ENCODE data around the gene TTC9B.
"Not testable (repeated sequence)": the region's sequence is repeated elsewhere in the genome, so short reads cannot be mapped to it uniquely, and the experiment has no call there.

Gene TTC9B

DNA sequence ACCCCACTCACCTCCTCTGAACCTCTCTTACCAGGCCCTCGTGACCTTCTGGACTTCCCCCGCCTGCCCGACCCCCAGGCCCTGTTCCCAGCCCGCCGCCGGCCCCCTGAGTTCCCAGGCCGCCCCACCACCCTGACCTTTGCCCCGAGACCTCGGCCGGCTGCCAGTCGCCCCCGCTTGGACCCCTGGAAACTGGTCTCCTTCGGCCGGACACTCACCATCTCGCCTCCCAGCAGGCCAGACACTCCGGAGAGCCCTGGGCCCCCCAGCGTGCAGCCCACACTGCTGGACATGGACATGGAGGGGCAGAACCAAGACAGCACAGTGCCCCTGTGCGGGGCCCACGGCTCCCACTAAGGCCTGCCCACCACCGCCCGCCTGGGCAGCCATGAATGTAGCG, 3.2 kb downstream of the TTC9B start:
- no peak for DNase-seq (ENCODE audit: low spot score)

DNA sequence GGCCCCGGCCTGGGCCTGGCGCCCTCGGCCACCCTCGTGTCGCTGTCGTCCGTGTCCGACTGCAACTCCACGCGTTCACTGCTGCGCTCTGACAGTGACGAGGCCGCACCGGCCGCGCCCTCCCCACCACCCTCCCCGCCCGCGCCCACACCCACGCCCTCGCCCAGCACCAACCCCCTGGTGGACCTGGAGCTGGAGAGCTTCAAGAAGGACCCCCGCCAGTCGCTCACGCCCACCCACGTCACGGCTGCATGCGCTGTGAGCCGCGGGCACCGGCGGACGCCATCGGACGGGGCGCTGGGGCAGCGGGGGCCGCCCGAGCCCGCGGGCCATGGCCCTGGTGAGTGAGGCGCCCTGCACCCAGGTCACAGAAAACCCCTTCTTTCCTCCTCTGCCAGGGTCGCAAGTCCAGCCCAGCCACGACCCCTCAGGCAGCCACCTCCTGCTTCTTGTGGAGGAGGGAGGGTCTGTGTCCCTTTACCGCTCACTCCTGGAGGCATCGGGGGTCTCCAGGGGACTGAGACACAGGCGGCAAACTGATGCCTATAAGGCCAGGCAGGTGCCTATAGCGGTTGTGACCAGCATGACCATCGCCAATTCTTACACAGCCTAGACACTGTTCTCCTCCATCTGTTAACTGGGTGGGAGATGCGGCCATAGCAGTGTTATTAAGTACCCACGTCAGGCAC, 4.2 kb downstream of the TTC9B start:
- DNase-seq (ENCODE audit: low spot score): no peak

DNA sequence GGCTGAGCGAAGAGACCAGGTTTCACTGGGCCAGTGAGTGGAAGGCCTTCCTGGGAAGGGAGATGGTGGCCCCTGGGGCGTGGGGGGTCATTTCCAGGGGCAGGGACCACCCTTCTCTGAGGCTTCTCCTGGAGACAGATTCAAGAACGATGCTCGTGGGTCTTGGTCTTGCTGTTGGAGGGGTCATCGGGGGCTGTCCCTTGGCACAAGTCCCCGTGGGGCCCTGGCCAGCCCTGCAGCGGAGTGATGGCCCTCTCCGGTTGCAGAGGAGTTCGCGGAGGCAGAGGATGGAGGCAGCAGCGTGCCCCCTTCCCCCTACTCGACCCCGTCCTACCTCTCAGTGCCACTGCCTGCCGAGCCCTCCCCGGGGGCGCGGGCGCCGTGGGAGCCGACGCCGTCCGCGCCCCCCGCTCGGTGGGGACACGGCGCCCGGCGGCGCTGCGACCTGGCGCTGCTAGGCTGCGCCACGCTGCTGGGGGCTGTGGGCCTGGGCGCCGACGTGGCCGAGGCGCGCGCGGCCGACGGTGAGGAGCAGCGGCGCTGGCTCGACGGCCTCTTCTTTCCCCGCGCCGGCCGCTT, 4.8 kb downstream of the TTC9B start:
- no peak for DNase-seq (ENCODE audit: low spot score)

DNA sequence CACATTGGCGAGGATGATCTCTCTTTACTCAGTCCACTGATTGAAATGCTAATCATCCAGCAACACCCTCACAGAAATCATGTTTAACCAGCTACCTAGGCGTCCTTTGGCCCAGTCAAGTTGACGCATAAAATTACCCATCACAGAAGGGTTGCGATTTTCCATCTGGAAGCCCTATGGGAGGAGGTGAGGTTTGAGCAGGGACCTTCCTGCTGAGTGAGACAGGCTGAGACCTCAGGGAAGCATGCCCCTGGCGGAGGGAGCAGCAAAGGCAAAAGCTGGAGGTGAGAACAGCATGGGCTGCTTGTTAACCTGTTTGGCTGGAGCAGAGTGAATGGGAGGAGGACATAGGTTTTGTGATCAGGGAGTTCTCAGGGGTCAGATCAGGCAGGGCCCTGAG, 7.3 kb downstream of the TTC9B start:
- no peak for DNase-seq (ENCODE audit: low spot score)

DNA sequence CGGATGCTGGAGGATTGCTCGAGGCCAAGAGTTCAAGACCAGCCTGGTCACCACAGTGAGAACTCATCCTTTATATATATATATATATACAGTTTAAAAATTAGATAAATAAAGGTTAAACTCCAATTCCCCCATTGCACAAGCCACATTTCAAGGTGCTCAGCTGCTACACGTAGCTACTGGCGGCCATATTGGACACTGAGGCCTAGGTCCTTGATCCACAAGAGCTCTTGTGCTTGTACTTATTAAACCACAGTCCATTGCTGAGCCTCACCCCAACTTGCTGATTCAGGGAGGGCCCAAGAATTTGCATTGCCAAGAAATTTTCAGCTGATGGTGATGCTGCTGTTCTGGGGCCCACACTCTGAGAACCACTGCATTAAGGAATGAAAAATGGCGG, 9.6 kb downstream of the TTC9B start:
- DNase-seq (ENCODE audit: low spot score): no peak

DNA sequence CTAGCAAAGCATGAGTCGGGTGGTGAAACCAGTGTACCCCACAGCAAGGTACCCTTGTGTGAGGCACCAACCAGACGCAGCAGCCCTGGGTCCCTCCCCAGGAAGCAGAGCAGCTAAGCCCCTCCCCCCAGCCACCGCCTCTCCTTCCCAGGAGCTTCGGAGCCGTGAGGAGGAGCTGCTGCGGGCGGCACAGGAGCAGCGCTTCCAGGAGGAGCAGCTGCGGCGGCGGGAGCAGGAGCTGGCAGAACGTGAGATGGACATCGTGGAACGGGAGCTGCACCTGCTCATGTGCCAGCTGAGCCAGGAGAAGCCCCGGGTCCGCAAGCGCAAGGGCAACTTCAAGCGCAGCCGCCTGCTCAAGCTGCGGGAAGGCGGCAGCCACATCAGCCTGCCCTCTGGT, 12.4 kb downstream of the TTC9B start:
- DNase-seq (ENCODE audit: low spot score): no peak

DNA sequence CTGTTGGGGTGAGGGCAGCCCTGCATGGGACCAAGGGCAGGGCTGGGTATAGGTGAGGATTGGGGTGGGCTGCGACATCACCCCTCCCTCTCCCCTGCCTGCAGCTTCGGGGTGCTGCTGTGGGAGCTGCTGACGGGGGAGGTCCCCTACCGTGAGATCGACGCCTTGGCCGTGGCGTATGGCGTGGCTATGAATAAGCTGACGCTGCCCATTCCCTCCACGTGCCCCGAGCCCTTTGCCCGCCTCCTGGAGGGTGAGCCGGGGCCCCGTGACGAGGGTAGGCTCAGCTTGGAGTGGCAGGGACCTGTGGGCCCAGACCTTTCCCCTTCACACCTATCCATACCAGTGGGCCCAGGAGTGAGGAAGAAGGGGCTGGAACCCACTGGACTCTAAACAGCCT, 13.8 kb downstream of the TTC9B start:
- no peak for DNase-seq (ENCODE audit: low spot score)

DNA sequence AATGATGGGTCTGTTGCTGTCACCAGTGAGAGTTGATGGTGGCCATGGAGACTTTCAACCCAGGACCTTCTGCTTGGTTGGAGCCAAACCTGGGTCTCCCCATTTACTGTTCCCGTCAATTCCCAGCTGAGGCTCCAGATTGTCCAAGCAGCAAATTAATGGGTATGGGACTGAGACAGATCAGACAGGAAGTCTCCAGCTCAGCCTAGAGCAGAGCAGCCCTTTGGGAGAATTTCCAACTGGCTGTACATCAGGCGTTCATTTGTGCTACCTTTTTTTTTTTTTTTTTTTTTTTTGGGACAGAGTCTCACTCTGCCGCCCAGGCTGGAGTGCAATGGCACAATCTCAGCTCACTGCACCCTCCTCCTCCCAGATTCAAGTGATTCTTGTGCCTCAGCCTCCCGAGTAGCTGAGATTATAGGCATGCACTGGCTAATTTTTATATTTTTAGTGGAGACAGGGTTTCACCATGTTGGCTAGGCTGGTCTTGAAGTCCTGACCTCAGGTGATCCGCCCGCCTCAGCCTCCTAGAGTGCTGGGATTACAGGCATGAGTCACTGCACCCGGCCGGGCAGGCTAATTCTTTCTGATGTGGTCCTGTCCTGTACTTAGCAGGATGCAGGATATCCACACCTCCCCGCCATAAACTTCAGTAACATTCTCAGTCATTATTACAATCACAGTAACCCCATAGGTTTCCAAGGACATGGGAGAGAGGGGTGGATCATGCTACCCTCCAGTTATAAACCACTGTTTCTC, 17.7 kb downstream of the TTC9B start:
- peak; percentile 13 for DNase-seq (ENCODE audit: low spot score)

DNA sequence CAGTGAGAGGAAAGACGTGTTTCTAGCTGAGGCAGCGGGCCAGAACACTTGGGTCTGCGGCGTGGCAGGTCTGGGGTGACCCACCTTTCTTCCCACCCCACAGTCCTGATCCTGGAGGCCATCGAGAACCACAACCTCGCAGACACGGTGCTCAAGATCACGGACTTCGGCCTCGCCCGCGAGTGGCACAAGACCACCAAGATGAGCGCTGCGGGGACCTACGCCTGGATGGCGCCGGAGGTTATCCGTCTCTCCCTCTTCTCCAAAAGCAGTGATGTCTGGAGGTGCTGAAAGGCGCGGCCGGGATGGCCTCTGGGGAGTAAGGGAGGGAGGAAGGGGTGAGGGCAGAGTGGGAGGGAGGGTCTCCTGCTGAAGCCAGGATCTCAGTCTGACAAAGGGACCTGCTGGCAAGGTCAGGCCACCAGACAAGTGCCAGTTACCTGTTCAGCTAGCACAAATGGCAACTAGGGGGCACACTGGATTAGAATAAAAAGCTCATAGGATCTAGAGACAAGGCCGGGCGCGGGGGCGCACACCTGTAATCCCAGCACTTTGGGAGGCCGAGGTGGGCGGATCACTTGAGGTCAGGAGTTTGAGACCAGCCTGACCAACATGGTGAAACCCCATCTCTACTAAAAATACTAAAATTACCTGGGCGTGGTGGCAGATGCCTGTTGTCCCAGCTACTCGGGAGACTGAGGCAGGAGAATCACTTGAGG, 19.8 kb downstream of the TTC9B start:
- DNase-seq (ENCODE audit: low spot score): no peak

DNA sequence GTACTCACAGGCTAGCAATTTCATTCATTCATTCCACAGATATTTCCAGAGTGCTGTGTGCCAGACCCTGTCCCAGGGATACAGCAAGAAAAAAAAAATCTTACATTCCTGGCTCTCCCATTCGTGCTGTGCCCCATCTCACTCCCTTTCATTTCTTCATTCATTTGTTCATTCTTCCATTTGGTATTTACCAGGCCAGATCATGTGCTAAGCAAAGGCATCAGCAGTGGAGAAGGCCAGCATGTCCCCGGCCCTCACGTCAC, 24.7 kb downstream of the TTC9B start:
- DNase-seq (ENCODE audit: low spot score): no peak

DNA sequence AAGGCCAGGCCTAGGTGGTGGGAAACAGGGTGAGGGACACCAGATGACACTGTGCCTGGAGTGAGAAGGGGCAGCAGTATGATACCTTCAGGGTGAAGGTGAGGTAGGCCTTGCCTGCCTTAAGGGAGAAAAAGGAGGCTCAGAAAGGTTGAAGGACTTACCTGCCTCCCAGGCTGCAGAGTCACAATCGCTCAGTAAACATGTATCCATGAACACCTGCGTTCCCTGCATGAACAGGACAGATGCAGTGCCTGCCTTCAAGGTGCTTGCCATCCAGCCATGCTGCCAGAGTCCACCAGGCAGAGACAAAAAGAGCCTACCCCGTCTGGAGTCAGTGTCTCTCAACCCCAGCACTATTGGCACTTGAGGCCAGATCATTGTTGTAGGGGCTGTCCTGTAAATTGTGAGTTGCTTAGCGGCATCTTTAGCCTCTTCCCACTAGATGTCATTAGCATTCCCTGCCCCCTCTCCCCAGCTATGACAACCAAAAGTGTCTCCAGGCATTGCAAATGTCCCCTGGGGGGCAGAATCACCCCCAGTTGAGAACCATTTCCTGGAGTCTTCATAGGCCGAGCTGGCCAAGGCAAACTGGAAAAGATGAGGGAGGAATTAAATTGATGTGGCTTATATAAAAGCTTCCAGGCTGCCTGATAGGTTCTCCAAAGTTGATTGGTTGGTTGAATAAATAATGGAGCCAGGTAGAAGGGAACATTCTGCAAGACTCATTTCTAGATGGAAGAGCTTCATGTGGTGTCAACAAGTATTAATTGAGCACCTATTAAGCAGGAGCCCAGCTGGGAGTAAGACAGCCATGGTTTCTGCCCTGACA, 25.2 kb downstream of the TTC9B start:
- DNase-seq (ENCODE audit: low spot score): no peak

DNA sequence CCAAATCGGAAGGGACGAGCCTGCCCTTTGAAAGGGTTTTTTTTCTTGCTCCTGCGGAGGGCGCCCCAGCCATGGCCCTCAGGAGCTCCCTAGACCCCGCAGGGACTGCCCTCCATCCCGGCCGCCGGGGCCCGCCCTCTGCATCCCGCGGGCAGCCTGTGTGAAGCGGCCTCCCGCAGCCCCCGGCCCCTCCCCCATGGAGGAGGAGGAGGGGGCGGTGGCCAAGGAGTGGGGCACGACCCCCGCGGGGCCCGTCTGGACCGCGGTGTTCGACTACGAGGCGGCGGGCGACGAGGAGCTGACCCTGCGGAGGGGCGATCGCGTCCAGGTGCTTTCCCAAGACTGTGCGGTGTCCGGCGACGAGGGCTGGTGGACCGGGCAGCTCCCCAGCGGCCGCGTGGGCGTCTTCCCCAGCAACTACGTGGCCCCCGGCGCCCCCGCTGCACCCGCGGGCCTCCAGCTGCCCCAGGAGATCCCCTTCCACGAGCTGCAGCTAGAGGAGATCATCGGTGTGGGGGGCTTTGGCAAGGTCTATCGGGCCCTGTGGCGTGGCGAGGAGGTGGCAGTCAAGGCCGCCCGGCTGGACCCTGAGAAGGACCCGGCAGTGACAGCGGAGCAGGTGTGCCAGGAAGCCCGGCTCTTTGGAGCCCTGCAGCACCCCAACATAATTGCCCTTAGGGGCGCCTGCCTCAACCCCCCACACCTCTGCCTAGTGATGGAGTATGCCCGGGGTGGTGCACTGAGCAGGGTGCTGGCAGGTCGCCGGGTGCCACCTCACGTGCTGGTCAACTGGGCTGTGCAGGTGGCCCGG, 26.1 kb downstream of the TTC9B start:
- DNase-seq (ENCODE audit: low spot score): peak; percentile 54

DNA sequence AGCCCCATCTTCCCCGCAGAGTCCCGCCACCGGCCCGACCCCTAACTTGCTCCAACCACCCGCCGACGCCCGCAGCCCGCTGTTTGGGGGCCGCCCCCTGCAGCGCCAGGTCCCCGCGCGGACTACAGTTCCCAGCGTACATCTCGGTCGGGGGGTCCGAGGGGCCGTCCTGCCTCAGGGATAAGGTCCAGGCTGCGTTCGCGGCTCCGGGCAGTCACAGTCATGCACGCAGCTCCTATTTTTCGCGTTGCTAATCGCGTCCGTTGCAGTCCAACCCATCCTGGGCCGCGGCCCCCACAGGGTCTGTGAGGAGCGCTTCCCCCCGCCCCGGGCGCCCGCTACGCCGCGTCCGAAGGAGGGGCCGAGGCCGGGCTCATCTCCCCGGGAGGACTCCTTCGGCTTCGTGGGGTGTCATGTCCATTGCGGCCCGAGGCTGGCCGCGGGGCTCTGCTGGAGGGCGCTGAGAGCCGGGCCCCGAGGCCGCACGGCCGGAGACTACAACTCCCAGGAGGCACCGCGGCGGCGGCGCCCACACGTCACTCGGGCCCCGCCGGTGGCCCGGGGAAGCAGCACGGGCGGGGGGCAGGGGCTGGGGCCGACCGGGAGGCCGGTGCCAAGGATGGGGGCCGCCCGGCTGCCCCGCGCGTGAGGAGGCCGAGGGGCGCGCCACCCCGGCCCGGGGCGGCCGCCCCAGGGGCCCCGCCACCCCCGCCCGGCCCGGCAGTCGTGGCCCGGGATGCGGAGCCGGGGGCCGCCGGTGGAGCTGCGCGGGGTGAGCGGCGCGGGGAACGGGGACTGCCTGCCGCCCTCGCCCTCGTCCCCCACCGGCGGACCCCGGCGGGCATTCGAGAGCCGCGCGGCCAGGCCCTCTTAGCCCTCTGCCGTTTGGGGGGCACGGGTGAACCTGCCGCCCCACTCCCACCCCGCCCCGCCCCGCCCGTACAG, 27.0 kb downstream of the TTC9B start, which contains the start of gene MAP3K10:
Gene MAP3K10 (plus strand): TSS at position 536 of the 945 bp plus-strand sequence. CDS start 606 bp downstream, outside the sequence.
- DNase-seq (ENCODE audit: low spot score): peak; percentile 82

DNA sequence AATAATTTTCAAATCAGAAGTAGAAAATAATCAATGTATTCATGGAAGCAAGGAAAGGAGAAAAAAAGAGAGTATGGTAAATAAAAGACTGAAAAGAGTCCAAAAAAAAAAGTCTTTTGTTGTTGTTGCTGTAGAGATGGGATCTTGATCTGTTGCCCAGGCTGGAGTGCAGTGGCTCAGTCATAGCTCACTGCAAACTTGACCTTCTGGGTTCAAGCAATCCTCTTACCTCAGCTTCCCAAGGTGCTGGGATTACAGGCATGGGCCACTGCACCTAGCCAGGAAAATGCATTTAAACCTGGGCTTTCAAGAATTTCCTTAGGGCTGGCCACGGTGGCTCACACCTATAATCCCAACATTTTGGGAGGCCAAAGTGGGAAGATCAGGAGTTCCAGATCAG, 33.9 kb downstream of the TTC9B start:
- no peak for DNase-seq (ENCODE audit: low spot score)

DNA sequence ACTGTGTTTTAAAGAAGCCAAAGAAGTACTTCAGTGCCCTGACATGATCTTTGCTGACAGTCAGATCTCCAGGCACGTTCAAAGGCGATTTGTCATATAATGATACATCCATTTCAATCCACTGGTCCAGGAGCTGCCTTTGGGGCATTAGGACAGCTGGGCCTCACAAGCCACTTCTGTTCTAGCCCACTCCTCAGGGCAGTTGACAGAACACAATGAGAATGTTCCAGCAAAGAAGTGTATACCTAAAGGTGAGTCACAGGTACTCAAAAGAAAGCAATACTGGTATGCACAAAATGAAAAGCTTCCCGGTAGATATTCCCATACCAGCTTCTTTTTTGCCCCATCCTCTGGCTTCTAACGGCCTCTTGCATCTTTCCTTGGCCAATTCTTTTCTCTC, 39.4 kb downstream of the TTC9B start:
- no peak for DNase-seq (ENCODE audit: low spot score)

DNA sequence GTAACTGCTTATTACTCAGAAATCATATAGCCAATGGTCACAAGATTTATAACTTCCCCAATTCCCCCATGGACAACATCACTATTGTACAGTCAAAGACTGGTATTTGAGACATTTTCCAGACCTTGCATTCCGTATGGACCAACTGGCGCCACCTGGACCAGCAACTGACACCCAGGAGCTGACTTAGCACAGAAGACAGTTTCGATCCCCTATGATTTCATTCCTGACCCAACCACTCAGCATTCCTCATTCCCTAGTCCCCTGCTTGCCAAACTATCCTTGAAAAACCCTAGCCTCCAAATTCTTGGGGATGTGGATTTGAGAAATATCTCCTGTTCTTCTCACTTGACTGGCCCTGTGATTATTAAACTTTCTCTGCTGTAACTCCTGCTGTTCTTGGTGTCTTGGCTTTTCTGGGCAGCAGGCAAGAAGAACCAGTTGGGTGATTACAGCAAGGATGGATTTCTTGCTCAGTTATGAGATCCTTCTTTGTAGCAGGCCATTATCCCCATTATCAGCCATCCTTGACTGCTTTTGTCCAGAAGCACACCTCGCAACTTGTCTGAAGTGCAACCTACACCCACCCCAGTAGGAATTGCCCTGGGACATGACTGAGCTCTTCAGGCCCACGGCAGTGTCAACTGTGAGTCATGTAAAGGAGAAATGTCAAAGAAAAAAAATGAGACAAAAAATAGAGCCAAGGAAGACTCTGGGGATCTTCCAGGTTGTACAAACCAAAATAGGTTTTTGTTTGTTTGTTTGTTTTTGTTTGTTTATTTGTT, 40.7 kb downstream of the TTC9B start:
- DNase-seq (ENCODE audit: low spot score): no peak

DNA sequence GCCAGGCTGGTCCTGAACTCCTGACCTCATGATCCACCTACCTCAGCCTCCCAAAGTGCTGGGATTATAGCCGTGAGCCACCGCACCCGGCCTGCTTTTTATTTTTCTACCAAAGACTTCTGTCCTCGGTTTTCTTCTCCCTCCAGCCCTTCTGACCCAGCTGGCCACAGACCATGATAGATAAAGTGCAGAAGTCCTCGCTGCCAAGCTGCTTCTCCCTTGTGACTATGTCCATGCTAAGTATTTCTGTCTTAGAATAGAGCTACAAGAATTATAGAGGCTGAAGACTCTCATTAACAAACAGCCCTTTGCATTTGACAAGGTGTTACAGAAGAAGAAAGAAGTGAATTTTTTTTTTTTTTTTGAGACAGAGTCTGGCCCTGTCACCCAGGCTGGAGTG, 42.4 kb downstream of the TTC9B start:
- no peak for DNase-seq (ENCODE audit: low spot score)

DNA sequence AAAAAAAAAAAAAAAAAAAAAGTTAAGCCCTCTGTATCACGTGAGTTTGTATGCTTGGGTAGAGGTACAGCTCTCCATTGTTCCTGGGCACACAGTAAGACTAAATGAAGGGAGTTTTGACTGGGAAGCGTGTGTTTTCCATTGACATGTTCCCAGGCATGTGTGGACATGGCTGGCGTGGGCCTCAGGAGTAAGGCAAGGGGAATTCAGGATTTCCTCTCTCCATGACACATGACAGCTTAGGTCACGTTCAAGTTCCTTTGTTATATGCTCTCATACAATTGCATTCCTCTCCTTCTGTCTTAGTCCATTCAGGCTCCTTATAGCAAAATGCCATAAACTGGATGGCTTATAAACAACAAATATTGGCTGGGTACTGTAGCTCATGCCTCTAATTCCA, 44.1 kb downstream of the TTC9B start:
- no peak for DNase-seq (ENCODE audit: low spot score)

DNA sequence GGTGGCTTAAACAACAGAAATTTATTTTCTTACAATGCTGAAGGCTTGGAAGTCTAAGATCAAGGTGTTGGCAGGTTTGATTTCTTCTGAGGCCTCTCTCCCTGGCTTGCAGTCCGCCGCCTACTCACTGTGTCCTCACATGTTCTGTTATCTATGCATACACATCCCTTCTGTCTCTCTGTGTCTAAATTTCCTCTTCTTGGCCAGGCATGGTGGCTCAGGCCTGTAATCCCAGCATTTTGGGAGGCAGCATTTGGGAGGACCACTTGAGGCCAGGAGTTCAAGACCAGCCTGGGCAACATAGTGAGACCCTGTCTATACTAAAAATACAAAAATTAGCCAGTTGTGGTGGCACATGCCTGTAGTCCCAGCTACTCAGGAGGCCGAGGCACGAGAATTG, 46.9 kb downstream of the TTC9B start:
- DNase-seq (ENCODE audit: low spot score): not testable (repeated sequence)

Measured in kidney tubule cell (primary cell).